Suppressor macrophage treated with lipopolysaccharide for 4 hours (primary cell): Measurements from ENCODE around the gene TP63.

ENCODE experiments used
- DNase-seq: peaks from one replicate; pipeline ENCODE4 v3.0.0-alpha.2; 2020

TP63 gene

GRCh38 chr3:189830401-189830800, 199.2 kb downstream of the TP63 start:
- no peak for DNase-seq

- no peak for DNase-seq
Observed at GRCh38 chr3:189833266-189833665, 202.1 kb downstream of the TP63 start.

DNA sequence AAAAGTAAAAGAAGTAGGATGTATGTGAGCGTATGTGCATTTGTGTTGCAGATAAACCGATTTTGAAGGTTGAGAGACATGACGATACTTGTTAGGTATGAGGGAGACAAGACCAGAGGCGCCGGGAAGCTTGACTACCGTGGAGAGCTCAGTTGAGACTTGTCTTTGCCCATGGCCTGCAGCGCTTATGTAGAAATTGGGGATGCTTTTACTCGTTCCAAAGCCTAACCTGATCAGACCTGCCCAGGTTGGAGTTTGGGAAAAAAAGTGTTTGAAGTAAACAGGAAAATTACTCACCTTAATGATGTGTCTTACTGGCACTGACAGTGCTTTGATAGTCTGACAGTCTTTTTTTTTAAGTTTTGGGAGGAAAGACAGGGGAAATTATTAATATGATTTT, 202.8 kb downstream of the TP63 start:
- DNase-seq = no peak

GRCh38 chr3:189834462-189834861, 203.3 kb downstream of the TP63 start:
- DNase-seq = no peak

DNA sequence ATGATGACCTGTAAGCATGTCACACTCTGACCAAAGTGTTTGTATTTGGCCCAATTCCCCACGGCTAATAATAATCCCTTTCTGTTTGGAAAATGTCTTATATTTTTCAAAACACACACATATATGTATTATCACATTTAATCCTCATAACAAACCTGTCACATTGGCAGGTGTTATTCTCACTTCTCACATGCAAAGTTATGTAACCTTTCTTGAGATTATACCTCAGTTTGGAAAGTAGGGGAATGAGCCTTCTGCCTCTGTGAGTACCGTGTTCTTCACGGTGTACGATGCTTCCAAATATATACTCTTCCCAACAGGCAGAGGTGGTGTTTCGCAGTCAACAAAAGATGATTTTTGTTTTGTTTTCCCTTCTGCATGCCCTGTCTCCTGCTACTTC, 205.6 kb downstream of the TP63 start:
- no peak for DNase-seq

GRCh38 chr3:189838291-189838690, 207.1 kb downstream of the TP63 start:
- DNase-seq = peak; percentile 3

DNA sequence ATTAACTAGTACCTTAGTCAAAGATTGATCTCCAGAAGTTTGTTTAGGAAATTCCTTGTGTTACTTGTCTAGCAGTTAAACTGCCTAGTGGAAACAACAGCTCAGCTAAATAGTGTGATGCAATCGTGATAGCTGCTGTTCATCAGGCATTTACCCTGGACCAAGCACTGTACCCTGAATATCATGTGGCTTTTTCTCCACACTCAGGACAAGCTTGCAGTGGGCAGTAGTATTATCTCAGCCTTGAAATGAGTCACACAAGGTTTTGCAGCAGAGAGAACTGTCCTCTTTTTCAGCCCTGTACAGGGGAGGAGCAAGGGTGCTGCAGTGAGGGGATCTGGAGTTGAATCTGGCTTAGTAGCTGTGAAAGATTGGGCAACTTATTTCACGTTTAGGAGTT, 208.4 kb downstream of the TP63 start:
- peak; percentile 3 for DNase-seq

GRCh38 chr3:189841473-189842205, 210.4 kb downstream of the TP63 start:
- DNase-seq = no peak

GRCh38 chr3:189842681-189843602, 211.8 kb downstream of the TP63 start:
- DNase-seq = no peak

- DNase-seq = no peak
Observed at GRCh38 chr3:189845069-189845468, 213.9 kb downstream of the TP63 start.

GRCh38 chr3:189848395-189849040, 217.3 kb downstream of the TP63 start:
- DNase-seq = no peak

- no peak for DNase-seq
Observed at GRCh38 chr3:189849262-189849661, 218.1 kb downstream of the TP63 start.

DNA sequence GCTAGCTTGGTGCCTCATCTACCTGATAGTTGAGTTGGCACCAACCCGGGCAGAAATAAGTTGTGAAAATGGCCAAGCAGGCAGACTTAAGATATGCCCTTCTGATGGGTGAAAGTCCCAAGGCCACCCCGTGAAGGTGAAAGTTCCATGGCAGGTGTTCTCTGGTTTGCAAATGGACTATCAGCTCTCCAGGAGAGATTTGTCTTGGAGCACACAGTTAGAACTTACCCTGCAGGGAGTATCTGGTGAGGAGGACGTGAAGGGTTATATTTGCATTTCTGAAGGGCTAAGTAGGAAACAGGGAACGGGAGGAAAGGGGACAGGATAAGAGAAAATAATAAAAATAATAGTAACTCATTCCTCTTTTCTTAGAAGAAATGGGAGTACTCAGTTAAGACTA, 220.5 kb downstream of the TP63 start:
- no peak for DNase-seq

DNA sequence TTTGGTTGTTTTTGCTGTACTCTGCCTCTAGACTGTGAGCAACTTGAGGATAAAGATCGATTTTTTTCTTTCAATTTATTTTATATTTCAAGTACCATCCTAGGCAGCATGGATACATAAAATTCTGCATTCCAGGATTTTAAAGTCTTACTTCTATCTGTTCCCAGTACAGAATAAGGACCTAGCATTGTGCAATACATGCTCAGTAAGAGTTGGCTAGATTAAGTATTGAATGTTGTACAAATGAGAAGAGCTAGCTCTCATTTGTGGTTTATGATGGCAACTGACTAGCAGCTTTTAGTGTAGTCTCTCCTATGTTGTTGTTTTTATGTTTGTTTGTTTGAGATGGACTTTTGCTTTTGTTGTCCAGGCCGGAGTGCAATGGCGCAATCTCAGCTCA, 222.7 kb downstream of the TP63 start:
- DNase-seq = no peak

DNA sequence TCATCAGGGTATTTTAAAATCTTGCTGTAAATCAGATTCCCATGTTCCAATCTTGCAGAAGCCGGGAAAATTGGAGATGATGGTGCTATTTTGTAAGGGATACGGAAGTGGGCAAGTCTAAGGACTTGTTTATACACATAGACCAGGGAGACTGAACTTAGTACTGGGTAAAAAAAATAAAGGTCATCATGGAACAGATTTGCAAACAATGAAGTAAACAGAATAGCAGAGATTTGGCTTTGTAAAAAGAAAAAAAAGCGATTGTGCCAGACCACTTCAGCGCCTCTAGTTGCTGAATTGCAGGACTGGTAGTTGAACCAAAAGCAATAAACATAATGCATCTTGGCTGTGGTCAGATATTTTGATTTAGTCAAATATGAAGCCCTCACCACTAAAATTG, 229.1 kb downstream of the TP63 start:
- DNase-seq = no peak

DNA sequence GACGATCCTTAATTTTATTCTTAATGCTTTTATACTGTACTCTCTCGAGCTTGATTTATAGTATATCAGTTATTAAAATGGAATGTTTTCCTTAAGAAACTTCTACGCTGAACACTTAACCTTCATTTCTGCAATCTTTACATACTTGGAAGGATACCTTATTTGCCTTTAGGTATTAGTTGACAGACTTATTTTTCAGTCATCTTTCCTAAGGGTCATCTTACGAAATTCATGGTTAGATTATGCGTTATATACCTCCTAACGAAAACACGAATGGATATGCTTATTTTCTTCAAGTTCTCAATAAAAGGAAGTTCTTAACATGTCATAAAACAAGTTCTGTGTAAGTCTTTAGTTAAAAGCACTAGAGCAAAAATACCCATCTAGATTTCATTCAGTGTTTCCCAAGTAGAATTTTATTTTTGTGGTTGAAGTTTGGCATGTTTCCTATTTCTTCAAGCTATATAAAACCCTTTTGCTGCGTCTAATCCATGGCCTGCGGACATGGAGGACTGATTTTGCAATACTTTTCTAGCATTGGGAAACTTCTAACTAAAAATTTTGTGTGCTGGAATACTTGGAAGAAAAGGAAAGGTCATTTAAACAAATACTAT, 231.3 kb downstream of the TP63 start:
- no peak for DNase-seq

- no peak for DNase-seq
Observed at GRCh38 chr3:189863031-189863430, 231.8 kb downstream of the TP63 start.

- no peak for DNase-seq
Observed at GRCh38 chr3:189868061-189868460, 236.9 kb downstream of the TP63 start.

DNA sequence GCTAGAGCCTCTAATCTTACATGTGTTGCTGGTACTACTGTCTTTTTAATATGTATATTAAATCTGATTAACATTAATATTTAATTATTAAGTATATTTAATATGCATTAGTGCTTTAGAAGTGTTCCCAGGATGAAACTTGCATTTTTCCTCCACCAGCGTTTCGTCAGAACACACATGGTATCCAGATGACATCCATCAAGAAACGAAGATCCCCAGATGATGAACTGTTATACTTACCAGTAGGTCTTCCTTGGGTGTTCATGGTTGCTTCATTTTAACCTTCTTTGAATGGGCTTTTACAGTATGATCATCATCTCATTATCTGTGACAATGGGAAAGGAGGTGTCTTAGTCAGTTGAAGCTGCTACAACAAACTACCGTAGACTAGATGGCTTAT, 238.0 kb downstream of the TP63 start:
- no peak for DNase-seq

DNA sequence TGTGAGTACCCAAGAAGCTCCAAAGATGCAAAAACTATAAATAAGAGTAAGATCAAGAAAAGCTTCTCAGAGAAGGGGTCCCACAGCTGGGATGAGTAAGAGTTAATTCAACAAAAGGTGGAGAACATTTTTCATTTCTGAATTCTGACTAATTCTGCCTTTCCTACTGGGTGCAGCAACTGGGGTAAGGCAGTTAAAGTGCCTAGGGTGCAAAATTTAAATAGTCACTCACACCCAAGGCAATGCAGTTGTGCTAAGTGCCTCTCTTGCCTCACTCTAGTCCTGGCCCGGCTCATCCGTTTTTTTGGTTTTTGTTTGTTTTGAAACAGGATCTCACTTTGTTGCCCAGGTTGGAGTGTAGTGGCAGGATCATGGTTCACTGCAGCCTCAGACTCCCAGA, 240.2 kb downstream of the TP63 start:
- DNase-seq = no peak

- DNase-seq = no peak
Observed at GRCh38 chr3:189883113-189883753, 252.0 kb downstream of the TP63 start.

DNA sequence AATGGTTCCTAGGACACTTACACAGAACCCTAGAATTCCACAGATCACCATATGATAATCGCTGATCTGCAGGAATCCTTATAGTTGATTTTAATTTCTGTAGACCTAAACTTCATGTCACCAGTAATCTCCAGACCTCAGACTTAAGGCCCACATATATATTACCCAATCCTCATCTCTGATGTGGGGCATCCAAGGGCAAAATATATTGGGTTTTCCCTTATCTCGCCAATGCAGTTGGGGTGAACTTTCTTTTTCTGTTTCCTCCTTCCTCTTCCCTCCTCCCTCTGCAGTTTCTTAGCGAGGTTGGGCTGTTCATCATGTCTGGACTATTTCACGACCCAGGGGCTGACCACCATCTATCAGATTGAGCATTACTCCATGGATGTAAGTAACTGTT, 259.3 kb downstream of the TP63 start:
- DNase-seq = no peak

- DNase-seq = no peak
Observed at GRCh38 chr3:189896533-189896932, 265.3 kb downstream of the TP63 start.
